RPMI7951 (cell line): Measurements from ENCODE around the gene MID1. TPM values are rescaled to one million over a fixed set of nuclear protein-coding genes. Genes with fewer than 3 reads are reported as not detected.
"Not testable (repeated sequence)": the region's sequence is repeated elsewhere in the genome, so short reads cannot be mapped to it uniquely, and the experiment has no call there.

Experiments
- DNase-seq: peaks from one replicate; pipeline ENCODE4 v3.0.0-alpha.2; 2012; ENCODE audit warnings: low read depth
- total RNA-seq: library from RNA; depleted of rRNA; stranded (reverse); fragments of >200 nt; shearing (Covaris generic); gene quantifications from 2 replicates; pipeline ENCODE4 v1.2.3, GENCODE V29; 2014

MID1 gene
- total RNA-seq, 1 experiment from 2014 or later: 16.0 TPM

- peak; percentile 72 for DNase-seq
Measured at GRCh38 chrX:10617999-10618351, 2.4 kb downstream of the MID1 start.

DNA sequence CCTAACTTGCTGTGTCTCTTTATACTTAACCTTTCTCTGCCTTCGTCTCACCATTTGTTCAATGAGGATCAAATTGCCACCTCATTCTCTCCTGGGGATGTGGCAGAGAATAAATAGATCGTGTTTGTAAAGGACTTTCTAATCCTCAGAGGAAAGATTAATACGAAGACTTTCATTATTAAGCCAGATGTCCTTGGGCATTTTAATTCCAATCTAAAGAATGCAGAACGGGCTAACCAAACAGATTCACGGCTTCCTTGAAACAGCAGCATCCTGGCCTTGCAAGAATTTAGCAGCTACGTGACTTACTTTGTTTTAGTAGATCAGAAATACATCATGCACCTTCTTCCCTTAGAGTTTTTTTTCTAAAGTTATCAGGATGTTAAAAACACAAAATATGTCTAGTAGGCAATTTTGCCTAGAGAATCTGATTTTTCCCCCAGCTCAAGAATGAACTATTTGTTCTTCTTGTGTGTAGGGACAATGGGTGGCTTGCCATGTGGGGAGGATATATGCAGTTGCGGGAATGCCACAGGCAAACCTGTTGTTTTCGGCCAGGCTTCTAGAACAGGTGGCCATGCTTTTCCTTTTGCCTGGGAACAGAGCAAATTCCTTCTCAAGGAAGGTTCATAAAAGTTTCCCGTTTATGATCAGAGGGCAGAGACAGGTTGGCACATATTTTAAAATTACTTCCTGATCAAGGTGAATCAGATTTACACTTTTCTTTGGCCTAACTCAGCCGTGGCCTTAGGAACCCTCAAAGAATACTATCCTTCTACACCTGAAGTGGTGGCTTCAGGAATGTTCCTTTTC lies 3.0 kb downstream of the MID1 start:
- DNase-seq: no peak

- peak; percentile 63 for DNase-seq
Measured at GRCh38 chrX:10615931-10616774, 4.2 kb downstream of the MID1 start.

DNA sequence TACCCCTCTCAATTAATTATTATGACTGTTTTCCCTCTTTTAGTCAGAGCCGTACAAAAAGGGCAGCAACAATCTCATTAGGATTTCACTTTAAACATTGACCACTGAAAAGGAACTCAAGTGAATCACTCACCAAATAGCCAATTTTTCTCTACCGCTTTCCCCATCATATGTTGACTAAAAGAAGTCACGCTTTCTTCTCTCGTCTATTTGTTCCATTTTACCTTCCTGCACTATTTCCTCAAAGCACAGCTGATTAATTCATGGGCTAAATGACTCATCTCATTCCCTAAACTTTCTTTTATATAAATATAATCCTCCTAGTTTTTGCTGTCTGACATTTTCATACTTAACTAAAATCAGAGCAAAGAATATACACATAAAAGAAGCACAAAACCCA lies 8.2 kb downstream of the MID1 start:
- DNase-seq: peak; percentile 71

- DNase-seq: no peak
Measured at GRCh38 chrX:10611441-10612090, 8.8 kb downstream of the MID1 start.

DNA sequence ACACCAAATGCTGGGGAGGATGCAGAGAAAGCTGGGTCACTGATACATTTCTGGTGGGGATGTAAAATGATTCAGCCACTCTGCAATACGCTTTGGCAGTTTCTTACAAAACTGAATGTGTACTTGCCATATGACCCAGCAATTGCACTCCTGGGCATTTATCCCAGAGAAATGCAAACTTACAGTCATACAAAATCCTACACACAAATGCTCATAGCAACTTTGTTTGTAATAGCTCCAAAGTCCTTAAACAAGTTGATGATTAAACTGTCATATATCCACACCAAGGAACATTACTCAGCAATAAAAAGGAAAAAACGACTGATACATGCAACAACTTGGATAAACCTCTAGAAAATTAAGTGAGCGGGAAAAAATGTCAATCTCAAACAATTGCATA lies 12.3 kb downstream of the MID1 start:
- DNase-seq: no peak

DNA sequence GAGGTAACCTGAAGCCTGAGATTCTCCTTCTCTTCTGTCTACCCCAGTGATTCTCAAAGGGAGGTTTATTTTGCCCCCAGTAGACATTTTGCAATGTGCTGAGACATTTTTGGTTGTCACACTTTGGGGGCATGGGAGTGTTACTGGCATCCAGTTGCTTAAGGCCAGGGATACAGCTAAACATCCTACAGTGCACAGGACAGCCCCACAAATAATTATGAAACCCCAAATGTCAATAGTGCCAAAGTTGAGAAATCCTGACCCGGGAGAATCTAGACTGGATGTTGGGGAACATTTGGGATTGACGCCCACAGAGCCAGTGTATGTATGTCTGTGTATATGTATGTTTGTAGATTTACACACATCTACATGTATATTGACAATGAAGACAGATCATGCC lies 13.2 kb downstream of the MID1 start:
- DNase-seq: no peak

GRCh38 chrX:10603612-10604011 lies 16.8 kb downstream of the MID1 start:
- DNase-seq: no peak

- no peak for DNase-seq
Measured at GRCh38 chrX:10602646-10603045, 17.7 kb downstream of the MID1 start.

- DNase-seq: no peak
Measured at GRCh38 chrX:10600479-10600878, 19.9 kb downstream of the MID1 start.

DNA sequence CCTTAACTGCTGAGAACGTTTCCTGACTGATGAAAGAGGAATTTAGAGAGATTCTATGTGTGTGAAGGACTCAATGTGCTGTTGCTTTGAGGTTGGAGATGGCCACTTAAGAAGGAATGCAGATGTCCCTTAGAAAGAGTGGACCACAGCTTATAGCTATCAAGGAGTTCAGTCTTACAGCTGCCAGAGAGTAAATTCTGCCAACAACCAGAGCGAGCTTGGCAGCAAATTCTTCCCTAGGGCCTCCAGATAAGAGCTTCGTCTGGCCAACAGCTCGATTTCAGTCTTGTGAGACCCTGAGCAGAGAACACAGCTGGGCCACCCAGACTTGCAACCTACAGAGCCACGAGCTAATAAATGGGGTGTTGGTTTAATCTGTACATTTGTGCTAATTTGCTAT lies 21.8 kb downstream of the MID1 start:
- DNase-seq: no peak

DNA sequence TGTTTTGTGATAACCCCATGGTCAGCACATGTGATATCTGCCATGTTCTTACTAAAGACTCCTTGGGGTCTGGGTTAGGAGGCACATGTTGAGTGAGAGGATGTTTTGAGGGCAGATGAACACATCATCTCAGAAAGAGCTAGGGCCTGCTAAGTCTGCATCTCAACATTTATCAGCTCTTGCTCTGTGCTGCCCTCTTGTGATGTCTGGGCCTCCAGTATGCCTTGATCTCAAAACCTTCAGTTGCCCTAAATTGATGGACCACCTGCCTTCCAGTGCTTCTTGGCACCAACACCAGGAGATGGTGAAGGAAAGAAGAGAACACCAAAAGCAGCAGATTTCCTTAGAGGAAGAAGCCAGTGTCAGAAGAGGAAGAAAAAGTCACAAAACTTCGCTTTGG lies 22.5 kb downstream of the MID1 start:
- peak; percentile 46 for DNase-seq

GRCh38 chrX:10591363-10592335 lies 28.7 kb downstream of the MID1 start:
- DNase-seq: no peak

GRCh38 chrX:10589787-10590186 lies 30.6 kb downstream of the MID1 start:
- DNase-seq: not testable (repeated sequence)

DNA sequence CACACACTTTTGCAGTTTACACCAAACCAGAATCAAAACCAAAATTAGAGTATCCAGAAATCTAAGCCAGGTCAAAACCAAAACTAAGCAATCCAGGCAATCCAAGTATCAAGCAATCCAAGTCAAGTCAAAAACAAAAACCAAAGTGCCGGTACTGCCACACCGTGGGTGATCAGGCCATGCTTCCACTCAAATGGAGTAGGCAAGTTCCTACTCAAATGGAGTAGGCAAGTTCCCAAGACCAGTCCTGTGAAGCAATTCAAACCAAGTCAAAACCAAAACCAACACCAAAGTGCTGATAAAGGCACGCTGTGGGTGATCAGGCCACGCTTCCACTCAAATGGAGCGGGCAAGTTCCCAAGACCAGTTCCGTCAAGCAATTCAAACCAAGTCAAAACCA lies 31.3 kb downstream of the MID1 start:
- no peak for DNase-seq

DNA sequence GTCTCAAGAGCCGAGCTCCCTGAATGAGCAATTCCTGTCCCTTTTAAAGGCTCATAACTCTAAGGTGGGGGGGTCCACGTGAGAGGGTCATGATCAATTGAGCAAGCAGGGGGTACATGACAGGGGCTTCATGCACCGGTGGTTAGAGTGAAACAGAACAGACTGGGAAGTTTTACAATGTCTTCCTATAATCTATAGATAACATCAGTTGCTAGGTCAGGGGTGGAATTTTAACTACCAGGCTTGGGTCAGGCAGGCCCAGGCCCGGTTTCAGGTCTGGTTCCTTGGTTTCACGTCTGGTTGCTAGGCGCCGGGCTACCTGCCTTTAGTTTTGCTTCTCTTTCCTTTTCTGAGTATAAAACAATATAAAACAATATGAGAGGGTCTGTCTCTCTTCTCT lies 35.5 kb downstream of the MID1 start:
- not testable (repeated sequence) for DNase-seq

- DNase-seq: peak; percentile 64
Measured at GRCh38 chrX:10582945-10583344, 37.4 kb downstream of the MID1 start.

GRCh38 chrX:10582215-10582733 lies 38.1 kb downstream of the MID1 start:
- DNase-seq: peak; percentile 35

GRCh38 chrX:10579112-10580011 lies 41.0 kb downstream of the MID1 start:
- DNase-seq: peak; percentile 56

DNA sequence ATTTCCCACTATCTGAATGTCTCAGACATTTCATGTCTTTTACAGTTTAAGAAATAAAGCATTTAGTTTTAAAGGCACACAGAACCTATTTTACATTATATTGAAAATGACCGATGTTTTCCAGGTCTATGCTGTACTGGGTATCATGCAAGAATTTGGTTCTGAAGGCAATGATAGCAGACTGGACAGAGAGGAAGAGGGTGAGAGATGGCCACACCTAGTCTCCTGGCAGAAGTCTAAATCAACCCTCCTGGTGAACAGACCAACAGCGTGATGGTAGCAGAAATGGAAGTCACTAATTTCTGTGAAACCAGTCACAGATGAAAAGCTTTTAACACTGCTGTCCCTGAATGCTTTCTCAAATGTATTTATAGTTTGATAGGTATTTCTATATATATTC lies 41.9 kb downstream of the MID1 start:
- no peak for DNase-seq
